GM21528 (cell line): Measurements from ENCODE around the gene MAFF.
A peak's percentile ranks its signal among the peaks of the same experiment; 100 is the strongest.
"Not testable (repeated sequence)": the region's sequence is repeated elsewhere in the genome, so short reads cannot be mapped to it uniquely, and the experiment has no call there.

ENCODE experiments used
- ATAC-seq: cut with Tn5 transposase; IDR thresholded peaks from one replicate; pipeline ENCODE4 v1.9.1; 2021; ENCODE audit warnings: mild to moderate bottlenecking, moderate library complexity; ENCODE audit not compliant: unreplicated experiment, low FRiP score

The MAFF gene

GRCh38 chr22:38201711-38202436 lies at the start of gene MAFF:
Gene MAFF, plus strand, starts transcription at chr22:38201994. Its CDS starts 11,860 bp downstream, at chr22:38213854.
- ATAC-seq: peak; percentile 45

GRCh38 chr22:38153821-38154562 lies 47.8 kb upstream of the MAFF start:
- no peak for ATAC-seq

DNA sequence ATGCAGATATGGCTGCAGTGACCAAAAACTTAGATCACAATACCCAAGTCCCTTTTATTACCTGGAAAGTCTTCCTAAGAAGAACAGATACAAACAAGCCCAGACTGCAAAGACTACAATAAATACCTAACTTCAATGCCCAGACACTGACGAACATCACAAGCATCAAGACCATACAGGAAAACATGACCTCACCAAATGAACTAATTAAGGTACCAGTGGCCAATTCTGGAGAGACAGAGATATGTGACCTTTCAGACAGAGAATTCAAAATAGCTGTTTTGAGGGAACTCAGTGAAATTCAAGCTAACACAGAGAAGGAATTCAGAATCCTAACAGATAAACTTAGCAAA lies 47.3 kb upstream of the MAFF start:
- ATAC-seq: not testable (repeated sequence)

- no peak for ATAC-seq
Measured at GRCh38 chr22:38155703-38156102, 46.1 kb upstream of the MAFF start.

DNA sequence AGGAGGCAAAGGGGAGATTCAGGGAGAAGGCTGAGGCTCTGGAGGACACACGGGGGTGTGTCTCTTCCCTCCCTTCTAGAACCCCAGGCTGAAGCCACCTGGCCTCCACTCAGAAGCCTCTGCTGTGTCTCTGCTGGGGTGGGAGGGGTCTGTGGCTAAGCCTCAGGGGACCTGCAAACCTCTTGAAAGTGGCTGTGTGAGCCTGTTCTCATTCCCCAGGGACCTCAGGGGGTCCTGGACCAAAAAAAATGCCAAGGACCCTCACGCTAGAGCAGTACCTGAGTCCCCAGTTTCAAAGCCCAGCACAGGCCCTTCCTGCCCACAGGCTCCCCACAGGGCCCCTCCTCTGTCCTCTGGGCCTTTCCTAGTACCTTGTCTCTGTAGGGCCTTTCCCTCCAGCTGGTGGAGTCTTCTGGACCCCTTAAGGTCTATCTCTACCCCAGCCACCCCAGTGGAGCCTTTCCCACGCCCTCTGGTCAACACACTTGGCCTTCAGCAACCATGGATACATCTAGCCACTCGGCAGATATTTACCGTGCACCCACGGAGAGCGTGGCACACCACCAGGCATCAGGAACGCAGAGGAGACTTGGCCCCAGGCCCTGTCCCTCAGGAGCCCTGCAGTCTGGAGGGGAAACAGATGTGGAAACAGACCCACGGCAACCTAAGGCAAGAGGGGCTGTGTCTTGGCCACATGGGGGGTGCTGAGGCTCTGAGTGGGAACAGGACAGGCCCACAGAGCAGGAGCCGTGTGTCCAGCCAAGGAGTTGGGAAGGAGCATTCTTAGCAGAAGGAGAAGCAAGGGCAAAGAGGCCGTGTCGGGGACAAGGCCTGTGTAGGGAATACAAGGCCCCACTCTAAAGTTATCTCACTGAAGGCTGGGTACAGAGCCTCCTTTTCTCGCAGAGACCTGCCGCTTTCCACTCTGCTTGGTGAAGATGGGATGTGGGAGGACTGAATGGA lies 38.6 kb upstream of the MAFF start:
- ATAC-seq: no peak

GRCh38 chr22:38163844-38164550 lies 37.8 kb upstream of the MAFF start:
- ATAC-seq: no peak

- ATAC-seq: no peak
Measured at GRCh38 chr22:38164551-38164918, 37.3 kb upstream of the MAFF start.

DNA sequence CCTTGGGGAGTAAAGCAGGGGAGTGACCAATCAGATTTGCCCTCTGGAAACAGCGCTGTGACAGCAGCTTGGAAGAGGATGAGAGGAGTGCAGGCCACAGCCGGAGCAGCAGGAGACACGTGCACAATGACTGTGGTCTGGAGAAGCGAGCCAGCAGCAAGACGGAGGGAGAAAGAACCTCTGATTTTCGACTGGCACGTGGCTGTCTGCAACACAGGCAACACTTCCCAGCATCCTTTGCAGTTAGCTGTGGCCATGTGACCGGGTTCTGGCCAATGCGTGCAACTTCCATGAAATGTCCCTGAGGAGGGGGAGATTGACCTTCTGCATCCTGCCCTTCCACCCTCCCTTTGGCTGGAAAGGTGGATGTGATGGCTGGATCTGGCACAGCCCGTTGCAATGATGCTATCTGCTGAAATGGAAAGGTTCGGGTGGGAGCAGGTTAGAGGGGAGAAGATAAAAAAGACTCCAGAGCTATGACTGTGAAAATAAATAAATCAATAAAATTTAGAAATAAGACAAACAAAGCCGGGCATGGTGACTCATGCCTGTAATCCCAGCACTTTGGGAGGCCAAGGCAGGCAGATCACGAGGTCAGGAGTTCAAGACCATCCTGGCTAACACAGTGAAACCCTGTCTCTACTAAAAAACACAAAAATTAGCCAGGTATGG lies 35.7 kb upstream of the MAFF start:
- ATAC-seq: no peak

GRCh38 chr22:38167988-38168407 lies 33.8 kb upstream of the MAFF start:
- ATAC-seq: no peak

- ATAC-seq: no peak
Measured at GRCh38 chr22:38169116-38169515, 32.7 kb upstream of the MAFF start.

DNA sequence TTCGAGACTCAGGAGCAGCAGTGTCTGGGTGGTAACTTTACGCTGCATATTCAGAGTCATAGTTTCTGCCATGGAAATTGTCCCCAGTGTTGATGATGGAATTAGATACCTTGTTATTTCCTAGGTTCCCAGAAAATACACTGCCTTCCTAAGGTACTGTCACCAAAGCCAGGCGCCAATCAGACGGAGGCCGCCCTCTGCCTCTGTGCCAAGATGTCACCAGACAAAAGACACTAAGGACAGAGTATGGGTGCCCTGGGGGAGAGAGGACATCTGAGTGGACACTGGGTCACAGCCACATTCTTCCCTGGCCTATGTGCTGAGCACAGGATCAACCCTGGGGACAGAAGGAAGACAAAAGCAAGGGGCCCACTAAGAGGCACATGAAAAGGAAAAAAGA lies 31.3 kb upstream of the MAFF start:
- no peak for ATAC-seq

- no peak for ATAC-seq
Measured at GRCh38 chr22:38171927-38172831, 29.6 kb upstream of the MAFF start.

DNA sequence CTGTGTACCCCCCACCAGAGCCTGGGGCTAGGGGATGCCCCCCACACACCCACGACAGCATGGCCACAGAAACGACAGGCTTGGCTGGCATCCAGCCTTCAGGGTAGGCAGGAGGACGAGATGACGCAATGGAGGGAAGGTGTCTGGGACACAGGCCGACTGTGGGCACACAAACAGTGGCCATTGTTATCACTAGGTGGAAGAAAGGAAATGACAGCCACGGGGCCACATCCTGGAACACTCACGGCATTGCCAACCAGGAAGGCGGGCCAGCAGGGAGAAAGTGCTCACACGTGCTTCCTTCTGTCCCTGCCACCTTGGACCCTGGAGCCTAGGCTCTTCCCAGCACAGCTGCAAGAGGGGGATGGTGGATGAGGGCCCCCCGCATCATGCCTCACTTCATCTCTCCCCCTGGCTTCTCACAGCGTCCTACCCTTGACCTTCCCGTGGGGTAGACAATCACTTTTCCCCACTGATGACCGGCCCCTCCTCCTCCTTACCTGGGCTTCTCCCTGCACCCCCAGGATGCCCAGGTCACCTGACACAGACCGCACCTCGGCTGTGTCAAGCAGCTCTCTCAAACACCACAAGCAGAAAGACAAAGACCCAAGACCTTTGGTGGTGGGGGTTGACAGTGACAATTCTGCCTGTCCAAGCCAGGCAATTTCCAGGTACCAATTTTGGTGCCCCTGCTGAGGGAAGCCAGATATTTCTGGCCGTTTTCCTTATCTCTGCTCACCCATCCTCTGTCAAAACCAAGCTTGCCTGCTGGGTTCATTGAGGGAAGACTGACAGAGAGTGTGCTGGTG lies 28.8 kb upstream of the MAFF start:
- no peak for ATAC-seq

DNA sequence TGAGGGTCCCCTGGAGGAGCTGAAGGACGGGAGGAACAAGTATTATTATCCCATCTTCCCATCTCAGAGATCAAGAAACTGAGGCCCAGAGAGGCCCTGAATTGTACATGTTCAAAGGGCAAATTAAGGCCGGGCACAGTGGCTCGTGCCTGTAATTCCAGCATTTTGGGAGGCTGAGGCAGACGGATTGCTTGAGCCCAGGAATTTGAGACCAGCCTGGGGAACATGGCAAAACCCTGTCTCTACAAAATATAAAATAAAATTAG lies 28.2 kb upstream of the MAFF start:
- no peak for ATAC-seq

GRCh38 chr22:38174626-38175025 lies 27.2 kb upstream of the MAFF start:
- ATAC-seq: no peak

DNA sequence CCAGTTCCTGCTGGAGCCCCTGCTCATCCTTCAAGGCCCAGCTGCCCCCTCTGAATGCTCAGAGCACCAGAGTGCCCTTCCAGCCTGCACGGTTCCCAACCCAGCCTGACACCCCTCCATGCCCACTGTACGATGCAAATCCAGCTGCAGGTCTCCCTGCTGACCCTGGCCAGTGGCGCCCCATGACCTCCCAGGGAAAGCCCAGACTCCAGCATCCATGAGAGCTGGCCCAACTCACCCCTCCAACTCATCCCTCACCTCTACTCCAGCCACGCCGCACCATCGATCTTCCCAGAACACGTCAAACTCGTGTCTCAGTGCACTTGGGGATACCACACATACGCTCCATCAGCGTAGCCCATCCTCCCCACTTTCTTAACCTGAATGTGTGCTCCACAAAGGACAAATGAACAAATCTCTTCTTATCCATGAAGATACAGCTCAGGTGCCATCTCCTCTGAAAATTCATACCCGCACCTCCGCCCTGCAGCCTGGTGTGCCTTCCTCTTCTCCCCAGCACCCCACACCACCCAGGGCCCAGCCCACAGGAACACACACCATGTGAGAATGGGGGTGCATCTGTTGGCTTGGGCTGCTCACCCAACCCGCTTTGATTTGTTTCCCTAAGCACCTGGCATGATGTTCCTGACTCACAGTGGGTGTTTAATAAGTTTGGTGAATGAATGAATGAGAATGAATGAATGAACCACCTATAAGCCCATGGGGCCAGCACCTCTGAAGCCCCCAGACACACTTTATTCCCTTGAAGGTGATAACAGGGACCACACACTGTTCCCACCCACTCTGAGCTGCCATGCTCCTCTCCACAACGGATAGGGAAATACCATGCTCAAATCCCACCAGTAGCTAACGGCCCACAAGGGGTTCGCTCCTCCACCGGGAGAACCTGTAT lies 26.3 kb upstream of the MAFF start:
- ATAC-seq: no peak

DNA sequence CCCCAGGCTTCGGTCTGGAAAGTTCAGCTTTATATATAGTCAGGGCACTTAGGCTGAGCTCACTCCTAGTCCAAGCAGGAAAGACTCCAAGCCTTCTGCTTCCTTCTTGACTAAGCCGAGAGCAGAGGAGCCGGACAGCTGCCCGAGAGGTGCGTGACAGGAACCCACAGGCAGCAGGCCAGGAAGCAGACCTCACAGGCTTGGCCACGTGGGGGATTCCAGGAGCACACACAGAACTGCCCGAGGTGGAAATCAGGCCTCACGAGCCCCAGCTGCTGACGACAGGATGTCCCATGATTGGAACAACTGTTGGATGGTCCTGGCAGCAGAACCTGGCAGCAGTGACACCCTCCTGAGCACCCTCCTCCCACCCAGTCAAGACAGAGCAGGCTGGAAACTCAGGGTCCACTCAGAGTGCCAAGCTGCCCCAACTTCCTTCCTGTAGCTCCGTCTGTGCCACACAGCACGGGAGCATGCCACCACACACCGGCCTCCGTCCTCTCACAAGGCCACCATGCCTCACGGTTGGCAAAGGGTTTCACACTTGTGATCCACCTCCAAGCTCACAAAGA lies 25.5 kb upstream of the MAFF start:
- ATAC-seq: no peak
